HG03558 (cell line): ENCODE data around the gene C1orf159.
"Not testable (repeated sequence)": the region's sequence is repeated elsewhere in the genome, so short reads cannot be mapped to it uniquely, and the experiment has no call there.

Experiments used
- ATAC-seq: cut with Tn5 transposase; IDR thresholded peaks from one replicate; pipeline ENCODE4 v1.9.1; 2021; ENCODE audit warnings: moderate number of reproducible peaks; ENCODE audit not compliant: unreplicated experiment; ENCODE audit errors: extremely low read depth

C1orf159 gene

GRCh38 chr1:1059494-1060280, 56.2 kb downstream of the C1orf159 start:
- no peak for ATAC-seq

DNA sequence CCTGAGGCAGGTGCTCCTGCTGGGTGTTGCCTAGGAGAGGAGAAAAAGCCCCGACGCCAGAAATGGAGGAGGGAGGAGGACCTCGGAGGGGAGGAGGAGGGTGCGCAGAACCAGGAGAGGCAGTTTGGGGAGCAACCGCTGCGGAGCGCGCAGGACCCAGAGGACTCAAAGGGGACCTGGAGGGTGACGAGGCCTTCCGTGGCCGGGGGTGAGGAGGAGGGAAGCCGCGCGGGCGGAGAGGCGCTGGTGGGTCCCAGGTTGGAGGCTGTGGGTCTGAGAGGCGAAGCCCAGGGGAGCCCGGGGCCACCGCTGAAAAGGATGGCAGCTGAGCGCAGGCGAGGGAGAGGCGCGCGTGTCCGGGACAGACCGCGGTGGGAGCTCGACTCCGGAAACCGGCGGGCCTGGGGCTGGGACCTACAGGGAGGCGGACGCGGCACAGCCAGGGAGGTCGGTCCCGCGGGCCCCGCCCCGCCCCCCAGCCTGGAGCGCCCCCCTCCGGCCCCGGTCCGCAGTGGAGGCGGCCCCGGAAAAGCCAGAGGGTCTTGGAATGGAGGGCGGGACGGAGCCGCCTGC, 56.9 kb downstream of the C1orf159 start:
- no peak for ATAC-seq

DNA sequence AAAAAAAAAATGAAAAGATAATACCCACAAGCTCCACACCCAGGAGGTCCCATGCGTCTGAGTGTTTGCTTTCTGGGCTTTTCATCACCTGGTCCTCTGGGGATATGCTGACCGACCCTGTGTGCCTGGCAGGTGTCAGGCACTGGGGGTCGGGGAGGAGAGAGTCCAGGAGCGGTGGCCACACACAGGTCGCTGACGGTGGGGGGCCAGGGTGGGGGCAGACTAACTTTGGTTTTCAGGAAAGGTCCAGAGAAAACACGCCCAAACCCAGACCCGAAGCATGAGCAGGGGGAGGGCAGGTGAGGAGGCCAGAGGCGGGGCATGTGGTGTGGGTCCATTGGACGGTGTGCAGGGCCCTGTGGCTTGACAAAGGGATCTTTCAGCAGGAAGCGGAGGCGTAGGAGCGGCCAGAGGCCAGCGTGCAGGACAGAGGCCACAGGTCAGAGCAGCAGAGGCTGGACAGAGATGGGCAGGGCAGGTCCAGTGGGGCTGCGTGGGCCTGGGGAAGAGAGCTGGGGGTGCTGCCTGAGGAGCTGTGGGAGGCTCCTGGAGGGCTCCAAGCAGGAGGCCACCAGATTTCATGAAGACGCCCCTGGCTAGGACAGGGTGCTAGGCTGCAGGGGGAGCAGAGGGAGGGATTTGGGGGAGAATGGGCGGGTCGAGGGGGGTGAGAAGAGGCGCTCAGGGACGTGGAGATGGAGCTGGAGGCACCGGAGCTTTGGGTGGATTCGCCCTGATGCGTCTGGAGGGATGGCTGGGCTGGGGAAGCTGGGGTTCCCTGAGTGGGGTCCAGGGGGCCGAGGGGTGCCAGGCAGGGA, 57.6 kb downstream of the C1orf159 start:
- no peak for ATAC-seq

- not testable (repeated sequence) for ATAC-seq
These were observed 58.2 kb downstream of the C1orf159 start for GRCh38 chr1:1057769-1058087.

- no peak for ATAC-seq
These were observed 59.8 kb downstream of the C1orf159 start for GRCh38 chr1:1055841-1056736.

DNA sequence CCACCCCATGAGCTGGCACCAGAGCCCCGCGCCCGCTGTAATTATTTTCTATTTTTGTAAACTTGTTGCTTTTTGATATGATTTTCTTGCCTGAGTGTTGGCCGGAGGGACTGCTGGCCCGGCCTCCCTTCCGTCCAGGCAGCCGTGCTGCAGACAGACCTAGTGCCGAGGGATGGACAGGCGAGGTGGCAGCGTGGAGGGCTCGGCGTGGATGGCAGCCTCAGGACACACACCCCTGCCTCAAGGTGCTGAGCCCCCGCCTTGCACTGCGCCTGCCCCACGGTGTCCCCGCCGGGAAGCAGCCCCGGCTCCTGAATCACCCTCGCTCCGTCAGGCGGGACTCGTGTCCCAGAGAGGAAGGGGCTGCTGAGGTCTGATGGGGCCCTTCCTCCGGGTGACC, 60.9 kb downstream of the C1orf159 start:
- ATAC-seq, result no peak

DNA sequence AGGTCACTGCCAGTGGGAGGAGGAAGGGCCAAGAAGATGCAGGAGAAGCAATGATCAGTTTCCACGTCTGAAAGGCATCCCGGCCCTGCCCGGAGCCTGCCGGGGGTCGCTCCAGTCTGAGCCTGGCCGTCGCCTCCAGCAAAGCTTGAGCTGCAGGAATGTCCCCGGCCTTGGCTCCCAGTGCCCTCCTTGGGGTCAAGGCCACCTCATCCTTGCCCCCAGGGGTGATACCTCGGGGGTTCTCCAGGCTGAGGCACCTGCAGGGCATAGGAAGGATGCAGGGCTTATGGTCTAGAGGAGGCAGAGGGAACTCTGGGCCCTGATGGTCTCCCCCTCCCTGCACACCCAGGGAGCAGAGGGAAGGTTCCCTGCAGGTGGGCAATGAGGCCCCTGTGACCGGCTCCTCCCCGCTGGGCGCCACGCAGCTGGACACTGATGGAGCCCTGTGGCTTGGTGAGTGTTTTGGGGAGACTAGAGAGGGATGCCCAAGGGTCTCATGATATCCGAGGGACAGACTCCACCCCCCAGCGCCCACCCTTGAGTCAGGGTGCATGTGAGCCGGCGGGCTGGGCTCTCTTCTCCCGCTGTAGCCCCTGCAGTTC, 61.7 kb downstream of the C1orf159 start:
- ATAC-seq, result no peak

DNA sequence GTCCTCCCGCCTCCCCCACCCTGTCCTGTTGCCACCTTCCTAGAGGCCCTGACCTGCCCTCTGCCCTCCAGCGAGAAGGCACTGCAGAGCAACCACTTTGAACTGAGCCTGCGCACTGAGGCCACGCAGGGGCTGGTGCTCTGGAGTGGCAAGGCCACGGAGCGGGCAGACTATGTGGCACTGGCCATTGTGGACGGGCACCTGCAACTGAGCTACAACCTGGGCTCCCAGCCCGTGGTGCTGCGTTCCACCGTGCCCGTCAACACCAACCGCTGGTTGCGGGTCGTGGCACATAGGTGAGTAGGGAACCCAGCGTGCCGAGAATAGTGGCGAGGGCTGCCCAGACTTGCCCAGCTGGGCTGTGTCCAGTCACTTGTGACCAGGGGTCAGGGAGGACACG, 62.2 kb downstream of the C1orf159 start:
- no peak for ATAC-seq

GRCh38 chr1:1053022-1053421, 62.9 kb downstream of the C1orf159 start:
- no peak for ATAC-seq

DNA sequence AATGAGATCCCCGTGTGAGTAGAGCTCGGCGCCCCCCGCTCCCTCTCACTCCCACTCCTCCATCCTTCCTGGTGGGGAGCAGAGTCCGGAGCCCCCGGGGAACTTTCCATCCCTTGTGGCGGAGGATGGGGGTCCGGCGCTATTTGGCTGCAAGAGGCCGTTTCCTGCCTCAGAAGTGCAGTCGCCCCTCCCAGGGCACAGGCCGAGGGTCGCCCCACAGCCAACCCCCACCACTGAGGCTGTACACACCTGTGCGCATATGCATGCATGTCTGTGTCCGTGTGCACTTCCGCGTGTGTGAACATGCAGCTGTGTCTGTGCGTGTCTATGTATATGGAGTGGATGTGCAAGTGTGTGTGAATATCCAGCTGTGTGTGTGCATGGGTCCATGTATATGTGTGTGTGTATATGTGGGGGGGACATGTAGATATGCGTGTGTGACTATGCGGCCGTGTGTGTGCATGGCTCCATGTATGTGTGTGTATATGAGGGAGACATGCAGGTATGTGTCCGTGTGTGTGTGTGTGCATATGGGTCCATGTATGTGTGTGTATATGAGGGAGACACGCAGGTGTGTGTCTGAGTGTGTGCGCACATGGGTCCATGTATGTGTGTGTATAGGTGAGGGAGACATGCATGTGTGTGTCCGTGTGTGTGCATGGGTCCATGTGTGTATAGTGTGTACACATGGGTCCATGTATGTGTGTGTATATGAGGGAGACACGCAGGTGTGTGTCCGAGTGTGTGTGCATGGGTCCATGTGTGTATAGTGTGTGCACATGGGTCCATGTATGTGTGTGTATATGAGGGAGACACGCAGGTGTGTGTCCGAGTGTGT, 63.7 kb downstream of the C1orf159 start:
- ATAC-seq, result no peak

DNA sequence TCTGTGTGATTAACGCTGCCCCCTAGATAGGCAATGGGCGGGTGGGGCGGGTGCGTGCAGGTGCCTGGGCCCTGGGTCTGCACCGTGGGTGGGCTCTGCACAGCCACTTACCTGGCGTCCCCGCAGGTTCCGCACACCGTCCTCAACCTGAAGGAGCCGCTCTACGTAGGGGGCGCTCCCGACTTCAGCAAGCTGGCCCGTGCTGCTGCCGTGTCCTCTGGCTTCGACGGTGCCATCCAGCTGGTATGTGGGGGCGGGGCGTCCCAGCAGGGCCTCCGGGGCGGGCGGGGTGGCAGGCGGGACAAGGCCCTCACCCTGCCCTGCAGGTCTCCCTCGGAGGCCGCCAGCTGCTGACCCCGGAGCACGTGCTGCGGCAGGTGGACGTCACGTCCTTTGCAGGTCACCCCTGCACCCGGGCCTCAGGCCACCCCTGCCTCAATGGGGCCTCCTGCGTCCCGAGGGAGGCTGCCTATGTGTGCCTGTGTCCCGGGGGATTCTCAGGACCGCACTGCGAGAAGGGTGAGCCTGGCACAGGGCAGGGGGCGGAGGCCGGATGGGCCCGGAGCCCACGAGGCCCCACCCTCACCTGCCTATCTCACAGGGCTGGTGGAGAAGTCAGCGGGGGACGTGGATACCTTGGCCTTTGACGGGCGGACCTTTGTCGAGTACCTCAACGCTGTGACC, 64.6 kb downstream of the C1orf159 start:
- no peak for ATAC-seq

DNA sequence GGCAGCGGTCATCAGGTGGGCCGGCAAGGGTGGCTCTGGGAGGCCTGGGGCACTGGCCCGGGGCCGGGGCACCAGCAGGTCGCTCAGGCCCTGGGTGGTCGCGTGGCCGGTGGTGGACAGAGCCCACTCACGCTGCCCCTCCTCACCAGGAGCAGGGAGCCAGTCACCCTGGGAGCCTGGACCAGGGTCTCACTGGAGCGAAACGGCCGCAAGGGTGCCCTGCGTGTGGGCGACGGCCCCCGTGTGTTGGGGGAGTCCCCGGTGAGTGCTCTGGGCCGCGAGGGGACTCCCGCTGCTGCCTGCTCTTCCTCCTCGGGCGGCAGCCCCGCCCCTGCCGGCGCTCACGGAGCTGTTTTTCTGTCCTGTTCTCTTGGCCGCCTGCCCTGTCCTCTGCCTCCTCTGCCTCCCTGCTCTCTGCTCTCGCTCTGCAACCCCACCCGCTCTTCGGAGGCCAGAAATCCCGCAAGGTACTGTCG, 65.3 kb downstream of the C1orf159 start:
- no peak for ATAC-seq

GRCh38 chr1:1049318-1050165, 66.3 kb downstream of the C1orf159 start:
- no peak for ATAC-seq

DNA sequence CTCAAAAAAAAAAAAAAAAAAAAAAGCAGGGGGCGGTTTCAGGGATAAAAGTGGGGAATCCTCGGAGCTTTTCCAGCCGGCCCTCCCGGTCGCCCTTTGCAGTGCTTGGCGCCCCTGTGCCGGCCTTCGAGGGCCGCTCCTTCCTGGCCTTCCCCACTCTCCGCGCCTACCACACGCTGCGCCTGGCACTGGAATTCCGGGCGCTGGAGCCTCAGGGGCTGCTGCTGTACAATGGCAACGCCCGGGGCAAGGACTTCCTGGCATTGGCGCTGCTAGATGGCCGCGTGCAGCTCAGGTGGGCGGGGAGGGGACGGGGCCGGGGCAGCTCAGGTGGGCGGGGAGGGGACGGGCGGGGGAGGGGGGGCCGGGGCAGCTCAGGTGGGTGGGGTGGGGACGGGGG, 67.1 kb downstream of the C1orf159 start:
- ATAC-seq, result no peak

- no peak for ATAC-seq
These were observed 67.9 kb downstream of the C1orf159 start for GRCh38 chr1:1047963-1048362.

DNA sequence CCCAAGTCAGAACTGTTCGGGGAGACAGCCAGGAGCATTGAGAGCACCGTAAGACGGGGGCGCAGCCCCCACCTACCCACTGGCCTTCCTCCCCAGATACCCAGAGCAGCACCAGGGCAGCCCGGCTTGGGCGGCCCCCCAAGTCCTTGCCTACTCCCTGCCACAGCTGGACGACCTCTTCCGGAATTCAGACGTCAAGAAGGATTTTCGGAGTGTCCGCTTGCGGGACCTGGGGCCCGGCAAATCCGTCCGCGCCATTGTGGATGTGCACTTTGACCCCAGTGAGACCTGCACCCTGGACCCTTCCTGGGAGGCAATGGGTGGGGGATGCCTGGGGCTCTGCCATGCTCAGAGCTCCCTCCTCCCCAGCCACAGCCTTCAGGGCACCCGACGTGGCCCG, 68.5 kb downstream of the C1orf159 start:
- ATAC-seq, result no peak

DNA sequence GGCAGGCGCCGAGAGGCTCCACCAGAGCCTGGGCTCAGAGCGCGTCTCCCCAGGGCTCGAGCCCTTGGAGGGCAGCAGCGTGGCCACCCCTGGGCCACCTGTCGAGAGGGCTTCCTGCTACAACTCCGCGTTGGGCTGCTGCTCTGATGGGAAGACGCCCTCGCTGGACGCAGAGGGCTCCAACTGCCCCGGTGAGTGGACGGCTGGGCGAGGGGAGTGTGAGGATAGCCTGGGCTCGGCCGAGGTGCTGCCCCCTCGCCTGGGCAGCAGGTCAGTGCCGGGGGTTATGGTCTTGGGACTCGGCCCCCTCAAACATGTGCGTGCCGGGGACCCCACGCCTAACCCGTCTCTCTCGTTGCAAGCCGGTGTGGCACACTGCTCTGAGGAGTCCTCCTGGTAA, 69.1 kb downstream of the C1orf159 start:
- ATAC-seq, result no peak

- ATAC-seq, result no peak
These were observed 69.6 kb downstream of the C1orf159 start for GRCh38 chr1:1046243-1046642.
